Smooth muscle cell of the brain vasculature (primary cell): ENCODE data around the gene UAP1L1.

Source experiments
- DNase-seq: peaks from one replicate; pipeline ENCODE4 v3.0.0-alpha.2; 2012; ENCODE audit warnings: low read depth, low spot score

Gene UAP1L1

DNA sequence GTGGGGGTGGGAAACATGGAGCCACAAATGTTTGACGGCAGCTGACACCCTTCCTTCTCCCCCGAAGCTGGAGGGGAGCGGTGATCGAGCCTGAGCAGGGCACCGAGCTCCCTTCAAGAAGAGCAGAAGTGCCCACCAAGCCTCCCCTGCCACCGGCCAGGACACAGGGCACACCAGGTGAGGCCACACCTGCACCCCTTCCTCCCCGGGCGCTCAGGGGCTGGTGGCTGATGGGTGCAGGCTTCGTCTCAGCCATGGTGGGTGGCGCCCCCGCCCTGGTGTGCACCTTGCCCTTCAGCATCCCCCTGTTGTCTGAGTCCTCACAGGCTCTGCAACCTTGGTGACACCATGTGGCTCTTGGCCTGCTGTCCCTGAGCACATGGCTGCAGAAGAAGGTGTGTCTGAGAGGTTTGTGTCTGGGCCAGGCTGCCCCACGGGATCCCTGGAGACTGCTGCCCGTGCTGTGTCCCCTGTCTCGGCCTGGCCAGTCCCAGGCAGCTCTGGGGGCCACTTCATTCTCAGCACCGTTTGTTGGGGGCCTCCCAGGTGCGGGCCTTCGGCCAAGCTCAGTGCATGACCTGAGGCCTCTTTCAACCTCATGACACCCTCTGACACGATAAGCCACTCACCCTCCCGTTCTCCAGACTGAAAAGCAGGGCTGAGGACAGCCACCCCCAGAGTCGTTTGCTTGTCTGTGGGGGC is 20.6 kb downstream of the UAP1L1 start:
- no peak for DNase-seq

DNA sequence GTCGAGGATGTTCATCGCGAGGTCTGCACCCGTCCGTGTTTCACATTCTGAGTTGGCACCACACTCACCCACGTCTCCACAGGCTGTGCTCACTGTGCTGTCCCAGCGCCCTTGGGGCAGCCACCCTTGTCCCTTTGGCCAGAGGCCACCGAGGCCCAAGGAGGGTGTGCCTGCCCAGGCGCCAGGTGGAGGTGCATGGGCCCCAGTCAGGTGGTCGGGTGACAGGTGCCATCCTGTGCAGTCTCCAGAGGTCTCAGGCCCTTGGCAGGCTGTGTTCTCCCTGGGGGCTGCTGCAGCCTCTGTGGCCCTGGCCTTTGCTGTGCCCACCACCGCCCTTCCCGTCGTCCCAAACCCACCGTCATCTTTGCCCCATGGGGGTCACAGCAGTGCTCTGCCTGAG is 21.9 kb downstream of the UAP1L1 start:
- DNase-seq: no peak

DNA sequence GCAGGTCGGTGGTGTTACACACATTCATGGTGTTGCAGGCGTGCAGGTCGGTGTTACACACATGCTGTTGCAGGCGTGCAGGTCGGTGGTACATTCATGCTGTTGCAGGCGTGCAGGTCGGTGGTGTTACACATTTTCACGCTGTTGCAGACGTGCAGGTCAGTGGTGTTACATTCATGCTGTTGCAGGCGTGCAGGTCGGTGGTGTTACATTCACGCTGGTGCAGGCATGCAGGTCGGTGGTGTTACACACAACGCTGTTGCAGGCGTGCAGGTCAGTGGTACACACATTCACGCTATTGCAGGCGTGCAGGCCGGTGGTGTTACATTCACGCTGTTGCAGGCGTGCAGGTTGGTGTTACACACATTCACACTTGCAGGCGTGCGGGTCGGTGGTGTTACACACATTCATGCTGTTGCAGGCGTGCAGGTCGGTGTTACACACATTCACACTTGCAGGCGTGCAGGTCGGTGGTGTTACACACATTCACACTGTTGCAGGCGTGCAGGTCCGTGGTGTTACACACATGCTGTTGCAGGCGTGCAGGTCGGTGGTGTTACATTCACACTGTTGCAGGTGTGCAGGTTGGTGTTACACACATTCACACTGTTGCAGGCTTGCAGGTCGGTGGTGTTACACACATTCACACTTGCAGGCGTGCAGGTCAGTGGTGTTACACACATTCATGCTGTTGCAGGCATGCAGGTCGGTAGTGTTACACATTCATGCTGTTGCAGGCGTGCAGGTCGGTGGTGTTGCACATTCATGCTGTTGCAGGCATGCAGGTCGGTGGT is 26.1 kb downstream of the UAP1L1 start:
- DNase-seq: no peak

DNA sequence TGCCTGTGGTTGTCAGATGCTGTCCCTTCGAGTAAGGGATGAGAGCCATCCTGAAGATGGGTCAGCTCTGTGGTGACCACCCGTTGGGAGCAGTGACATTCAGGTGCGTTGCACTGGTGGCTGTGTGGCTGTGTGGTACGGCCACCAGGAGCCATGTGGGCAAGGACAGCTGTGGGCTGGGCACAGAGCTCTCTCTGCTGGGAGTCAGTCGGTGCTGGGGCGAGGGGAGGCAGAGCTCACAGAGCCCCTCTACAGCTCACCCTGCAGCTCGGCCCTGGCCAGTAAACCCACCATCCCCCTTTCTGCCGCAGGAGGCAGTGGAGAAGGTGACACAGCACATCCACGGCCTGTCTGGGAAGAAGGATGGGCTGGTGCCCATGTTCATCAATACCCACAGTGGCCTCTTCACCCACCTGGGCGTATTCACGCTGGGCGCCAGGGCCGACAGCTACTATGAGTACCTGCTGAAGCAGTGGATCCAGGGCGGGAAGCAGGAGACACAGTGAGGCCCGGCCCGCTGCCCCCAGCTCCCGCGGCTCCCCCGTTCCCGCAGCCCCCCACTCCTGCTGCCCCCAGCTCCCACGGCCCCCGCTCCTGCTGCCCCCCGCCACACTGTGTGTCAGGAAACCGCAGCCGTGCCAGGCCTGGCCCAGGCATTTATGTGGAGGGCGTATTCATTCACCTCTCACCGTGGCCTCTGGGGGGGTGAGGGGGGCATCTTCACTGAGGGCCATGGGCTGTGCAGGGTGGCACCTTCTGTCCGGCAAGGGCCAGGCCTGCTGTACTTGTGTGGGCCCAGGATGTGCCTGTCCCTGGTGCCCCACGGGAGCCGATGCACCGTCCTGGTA is 28.7 kb downstream of the UAP1L1 start:
- DNase-seq: no peak

DNA sequence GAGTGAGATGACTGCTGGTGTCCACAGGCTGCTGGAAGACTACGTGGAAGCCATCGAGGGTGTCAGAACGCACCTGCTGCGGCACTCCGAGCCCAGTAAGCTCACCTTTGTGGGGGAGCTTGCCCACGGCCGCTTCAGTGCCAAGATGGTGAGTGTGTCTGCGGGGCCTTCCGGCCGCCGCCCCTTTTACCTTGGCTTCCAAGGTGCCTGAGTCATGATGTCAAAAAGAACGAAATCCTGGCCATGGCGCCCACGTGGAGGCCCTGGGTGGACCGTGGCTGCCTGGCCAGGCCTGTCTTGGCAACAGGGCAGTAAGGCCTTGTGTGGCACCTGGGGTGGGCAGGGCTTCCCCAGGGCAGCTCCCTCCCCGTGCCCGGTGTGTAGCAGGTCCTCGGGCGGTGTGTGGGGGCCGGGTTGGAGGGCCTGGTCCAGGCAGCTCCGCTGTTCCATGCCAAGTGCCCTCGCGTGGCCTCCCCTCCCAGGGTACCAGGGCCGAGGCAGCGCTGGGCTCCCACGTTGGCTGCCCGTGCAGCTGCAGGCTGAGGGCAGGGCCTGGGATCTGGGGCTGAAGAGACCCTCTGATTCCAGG is 29.4 kb downstream of the UAP1L1 start:
- no peak for DNase-seq

DNA sequence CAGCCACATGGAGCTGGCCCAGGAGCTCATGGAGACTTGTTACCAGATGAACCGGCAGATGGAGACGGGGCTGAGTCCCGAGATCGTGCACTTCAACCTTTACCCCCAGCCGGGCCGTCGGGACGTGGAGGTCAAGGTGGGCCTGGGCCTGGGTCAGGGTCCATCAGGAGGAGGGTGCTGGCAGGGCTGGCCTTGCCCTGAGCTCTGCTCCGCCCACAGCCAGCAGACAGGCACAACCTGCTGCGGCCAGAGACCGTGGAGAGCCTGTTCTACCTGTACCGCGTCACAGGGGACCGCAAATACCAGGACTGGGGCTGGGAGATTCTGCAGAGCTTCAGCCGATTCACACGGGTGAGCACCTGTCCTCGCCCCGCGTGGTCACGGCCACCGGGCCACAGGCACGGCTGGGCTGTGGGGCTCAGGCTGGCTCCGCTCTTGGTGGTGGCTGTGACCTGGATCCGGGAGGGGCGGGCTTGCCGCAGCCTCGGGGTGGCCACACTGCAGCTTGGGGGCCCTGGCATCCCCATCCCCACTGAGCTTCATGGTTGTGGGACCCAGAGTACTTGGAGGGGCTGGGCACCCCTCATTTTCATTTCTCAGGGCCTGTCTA is 30.1 kb downstream of the UAP1L1 start:
- DNase-seq: no peak

DNA sequence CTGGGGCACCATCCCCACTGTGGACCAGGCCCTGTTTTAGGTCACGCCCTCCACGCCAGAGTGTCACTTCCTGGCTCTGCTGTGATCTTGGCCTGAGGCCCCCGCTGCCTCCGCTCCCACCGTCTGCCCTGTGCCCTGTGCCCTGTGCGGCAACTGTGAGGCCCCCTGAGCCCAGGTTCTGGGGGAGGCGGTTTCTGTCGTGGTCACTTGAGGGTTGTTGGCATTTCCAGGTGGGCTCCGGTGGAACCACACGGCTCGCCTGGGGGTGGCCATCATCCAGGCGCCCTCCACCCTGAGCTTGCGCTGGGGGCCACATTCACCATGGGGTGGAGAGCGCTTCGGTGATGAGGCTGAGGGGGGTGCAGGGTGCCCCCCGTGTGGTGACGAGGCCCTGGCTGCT is 30.7 kb downstream of the UAP1L1 start:
- DNase-seq: no peak

DNA sequence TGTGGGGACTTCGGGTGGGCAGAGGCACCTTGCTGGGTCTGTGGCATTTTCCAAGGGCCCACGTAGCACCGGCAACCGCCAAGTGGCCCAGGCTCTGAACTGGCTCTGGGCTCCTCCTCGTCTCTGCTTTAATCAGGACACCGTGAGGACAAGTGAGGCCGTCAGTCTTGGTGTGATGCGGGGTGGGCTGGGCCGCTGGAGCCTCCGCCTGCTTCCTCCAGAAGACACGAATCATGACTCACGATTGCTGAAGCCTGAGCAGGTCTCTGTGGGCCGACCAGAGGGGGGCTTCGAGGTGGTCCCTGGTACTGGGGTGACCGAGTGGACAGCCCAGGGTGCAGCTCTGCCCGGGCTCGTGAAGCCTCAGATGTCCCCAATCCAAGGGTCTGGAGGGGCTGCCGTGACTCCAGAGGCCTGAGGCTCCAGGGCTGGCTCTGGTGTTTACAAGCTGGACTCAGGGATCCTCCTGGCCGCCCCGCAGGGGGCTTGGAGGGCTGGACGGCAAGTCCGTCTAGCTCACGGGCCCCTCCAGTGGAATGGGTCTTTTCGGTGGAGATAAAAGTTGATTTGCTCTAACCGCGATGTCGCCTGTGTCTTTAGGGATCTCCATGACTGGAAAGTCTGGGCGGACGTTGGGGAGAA is 31.4 kb downstream of the UAP1L1 start:
- no peak for DNase-seq

DNA sequence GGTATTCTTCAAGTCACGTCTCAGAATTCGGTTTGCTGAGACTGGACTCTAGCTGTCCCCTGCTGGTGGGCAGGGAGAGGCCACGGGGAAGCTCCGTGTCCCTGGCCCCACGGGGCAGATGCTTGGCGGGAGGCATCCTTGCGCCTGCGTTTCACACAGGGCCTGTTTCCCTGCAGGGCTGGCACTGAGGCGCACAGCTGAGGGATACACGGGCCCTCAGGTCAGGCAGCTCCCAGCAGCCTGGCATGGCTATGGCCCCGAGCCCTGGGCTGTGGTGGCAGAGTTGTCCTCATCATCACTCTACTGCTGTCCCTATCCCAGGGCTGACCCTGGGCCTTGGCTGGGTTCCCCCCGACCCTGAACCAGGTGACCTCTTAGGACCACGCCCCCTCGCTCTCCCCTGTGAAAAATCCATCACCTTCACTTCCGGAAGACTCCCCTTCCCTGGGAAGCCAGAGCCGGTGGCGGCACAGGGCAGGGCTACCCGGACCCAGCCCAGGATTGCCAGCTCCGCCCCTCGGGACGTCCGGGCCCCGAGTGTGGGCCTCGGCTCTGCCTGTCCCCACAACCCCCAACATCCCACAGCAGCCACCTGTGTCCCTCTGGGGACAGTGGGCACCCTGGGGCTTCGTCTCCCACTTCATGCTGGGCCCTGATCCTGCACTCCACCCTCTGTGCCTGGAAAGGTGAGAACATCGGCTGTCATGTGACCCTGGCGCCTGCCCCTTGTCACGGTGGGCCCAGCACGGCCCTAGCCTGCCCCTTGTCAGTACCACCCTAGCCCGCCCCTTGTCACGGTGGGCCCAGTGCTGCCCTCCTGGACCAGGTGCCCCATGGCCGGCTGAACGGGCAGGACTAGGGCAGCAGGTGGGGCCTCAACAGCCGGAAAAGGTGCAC is 32.2 kb downstream of the UAP1L1 start:
- no peak for DNase-seq

DNA sequence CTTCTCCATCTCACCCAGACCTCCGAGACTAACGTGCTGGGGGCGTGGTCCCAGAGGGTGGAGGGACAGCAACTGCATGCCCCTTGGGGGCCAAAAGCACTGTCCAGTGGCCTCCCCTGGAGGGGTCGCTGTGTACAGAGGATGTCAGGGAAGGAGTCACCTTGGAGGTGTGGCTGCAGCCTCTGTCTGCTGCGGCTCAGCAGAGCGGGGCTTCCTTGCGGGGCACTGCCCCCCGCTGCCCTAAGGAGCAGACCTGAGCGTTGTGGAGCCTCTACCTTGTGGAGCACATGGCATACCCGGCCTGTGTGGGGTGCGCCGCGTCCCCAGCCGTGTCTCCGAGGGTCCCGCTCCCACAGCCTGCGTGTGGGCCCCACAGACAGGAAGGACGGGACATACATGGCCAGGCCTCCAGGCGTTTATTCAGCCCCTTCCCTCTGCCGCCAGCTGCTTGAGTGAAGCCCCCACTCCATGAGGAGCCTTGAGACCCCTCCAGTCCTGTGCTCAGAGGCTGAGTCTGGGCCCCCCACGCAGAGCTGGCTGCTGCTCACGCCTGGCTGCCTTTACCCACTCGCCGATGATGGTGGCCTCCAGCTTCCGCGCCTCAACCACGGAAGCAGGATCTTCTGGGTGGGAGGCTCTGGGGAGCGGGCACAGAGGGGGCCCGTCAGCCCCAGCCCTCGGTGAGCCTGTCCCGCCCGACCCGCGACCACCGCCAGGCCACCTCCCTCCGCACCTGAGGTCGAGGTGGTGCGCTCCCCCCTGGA is 33.0 kb downstream of the UAP1L1 start:
- no peak for DNase-seq

DNA sequence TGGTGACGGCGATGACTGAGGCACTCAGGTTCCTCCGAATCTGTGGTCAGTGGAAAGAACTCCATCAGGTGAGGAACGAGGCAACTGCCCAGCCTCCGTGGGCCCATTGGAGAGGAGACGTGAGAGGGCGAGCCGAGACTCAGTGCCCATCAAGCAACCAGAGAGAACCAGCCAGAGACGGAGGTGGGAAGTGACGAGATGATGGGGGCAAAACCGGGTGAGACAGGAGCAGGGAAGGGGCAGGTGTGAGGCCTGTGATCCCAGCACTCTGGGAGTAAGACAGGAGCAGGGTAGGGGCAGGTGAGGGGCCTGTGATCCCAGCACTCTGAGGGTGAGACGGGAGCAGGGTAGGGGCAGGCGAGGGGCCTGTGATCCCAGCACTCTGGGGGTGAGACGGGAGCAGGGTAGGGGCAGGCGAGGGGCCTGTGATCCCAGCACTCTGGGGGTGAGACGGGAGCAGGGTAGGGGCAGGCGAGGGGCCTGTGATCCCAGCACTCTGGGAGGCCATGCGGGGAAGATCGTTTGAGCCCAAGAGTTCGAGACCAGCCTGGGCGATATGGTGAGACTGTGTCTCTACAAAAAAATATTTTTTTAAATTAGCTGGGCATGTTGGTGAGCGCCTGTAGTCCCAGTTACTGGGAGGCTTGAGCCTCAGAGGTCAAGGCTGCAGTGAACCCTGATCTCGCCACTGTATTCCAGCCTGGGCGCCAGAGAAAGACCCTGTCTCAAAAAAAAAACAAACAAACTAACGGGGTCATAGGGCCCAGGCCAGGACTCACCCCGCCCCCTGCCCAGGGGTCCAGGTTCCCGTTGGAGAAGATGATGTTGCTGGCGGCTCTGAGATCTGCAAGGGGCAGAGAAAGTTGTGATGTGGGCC is 33.8 kb downstream of the UAP1L1 start:
- DNase-seq: no peak

DNA sequence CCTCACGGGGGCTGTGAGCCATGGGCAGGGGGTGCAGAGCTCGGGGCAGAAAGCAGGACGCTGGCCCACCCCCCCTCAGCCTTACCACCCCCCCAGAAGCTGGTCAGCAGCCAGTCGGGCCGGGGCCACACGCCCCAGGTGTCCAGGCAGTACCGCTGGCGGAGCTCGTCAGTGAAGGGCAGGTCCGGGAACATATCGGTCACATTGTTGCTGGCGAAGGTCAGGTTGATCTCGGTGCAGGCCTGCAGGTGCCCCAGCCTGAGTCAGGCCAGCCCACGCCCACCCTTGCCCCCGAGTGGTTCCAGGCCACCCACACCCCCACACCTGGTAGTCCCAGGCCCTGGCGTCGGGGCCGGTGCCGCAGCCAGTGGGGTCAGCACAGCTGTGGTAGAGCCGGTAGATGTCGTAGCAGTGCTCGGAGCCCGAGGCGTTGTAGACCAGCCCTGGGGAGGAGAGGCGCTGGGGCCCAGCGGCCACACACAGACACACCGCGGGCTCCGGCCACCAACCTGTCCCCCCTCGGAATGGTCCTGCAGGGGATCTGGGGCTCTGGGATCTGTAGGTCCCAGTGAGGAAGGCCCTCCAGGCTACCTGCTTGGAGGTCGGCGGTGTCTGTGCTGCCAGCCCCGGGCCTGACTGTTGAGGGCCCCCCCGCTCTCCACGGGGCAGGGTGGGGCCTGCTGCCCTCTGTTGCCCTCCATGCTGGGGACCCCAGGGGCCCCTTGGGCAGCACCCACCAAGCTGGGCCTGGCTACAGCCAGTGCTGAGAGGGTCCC is 34.7 kb downstream of the UAP1L1 start:
- no peak for DNase-seq

DNA sequence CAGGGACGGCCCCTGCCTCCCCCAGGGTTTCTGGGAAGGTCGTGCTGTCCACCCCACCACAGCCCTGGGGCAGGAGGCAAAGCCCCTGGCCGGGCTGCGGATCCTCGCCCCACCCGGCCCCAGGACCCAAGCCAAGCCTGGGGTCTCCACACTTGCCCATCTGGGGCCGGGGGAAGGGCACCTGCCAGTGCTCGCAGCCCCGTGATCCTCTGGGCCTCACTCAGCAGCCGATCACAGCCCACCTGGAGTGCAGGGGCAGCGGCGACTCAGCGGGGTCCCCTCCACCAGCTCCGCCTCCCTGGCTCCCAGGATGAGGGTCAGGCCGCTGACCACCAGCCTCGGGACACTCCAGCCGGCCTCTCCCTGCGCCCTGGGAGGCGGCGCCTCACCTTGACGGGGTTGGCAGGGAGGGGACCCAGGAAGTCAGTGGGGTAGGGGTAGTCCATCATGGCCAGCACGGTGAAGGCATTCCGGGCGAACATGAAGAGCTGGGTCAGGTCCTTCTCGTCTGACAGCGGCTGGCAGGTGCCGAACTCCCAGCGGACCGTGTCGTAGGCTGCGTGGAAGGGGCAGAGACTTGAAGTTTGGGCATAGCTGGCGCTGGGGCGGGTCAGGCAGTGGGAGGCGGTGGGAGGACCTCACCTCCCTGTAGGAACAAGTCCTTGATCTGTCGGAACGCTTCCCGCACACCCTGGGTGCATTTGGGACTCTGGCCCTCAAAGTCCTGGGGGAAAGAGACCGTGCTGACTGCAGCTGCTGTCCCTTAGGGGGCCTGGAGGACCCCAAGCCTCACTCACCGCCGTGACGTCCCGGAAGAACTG is 35.5 kb downstream of the UAP1L1 start:
- no peak for DNase-seq

DNA sequence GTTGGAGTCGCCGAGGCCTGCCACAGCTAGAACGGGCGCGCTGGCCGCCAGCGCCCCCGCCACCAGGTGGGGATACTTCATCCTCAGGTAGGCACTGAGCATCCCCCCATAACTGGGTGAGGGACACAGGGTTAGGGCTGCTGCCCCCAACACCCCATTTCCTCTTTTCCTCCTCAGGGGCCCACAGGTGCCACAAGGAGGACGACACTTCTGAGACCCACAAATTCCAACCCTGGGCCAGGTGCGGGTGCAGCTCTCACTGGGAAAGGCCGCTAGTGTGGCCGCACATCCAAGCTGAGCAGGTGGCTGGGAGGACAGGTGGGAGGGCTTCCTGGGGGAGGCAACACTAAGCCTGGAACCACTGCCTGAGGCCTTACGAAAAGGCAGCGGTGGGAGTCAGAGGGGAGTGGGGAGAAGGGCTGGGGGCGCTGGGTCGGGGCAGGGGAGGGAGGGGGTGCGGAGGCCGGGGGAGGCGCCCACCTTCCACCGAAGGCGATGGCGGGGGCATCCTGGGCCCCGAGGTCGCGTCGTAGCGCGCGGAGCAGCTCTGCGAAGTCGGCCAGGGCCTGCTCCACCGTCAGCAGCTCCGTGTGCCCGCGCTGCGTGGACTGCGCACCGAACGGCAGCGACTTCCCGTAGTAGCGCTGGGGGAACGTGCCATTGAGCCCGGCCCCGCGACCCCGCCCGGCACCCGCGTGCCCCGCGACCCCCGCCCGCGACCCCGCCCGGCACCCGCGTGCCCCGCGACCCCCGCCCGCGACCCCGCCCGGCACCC is 36.3 kb downstream of the UAP1L1 start:
- no peak for DNase-seq

DNA sequence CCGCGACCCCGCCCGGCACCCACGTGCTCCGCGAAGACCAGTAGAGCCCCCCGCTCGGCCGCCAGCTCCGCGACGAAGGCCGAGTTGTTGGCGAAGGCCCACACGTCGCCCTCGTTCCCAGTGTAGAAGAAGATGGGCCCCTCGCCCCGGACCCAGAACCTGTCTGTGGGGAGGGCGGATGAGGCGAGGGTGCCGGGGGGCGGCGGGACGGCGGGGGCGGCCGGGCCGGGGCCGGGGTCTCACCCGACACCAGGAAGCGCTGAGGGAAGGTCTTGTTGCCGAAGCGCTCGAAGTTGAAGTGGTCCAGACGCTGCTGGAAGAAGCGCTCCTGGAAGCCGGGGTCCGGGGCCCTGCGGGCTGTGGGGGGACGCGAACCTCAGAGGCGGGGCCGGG is 36.9 kb downstream of the UAP1L1 start:
- DNase-seq: no peak
